CD4-positive, CD25-positive, alpha-beta regulatory T cell (primary cell): Measurements from ENCODE around the gene TMEM41B. TPM values are rescaled to one million over a fixed set of nuclear protein-coding genes. Genes with fewer than 3 reads are reported as not detected.

ENCODE experiments used
- ATAC-seq, 2 donors: fragments of 150-1000 bp; cut with Tn5 transposase; one replicate each; pipeline ENCODE4 v1.10.0; 2021; ENCODE audit warnings: low read depth in 2 of 2, moderate number of reproducible peaks in 2 of 2, moderate library complexity in 1 of 2
- DNase-seq, 3 donors: peaks; one replicate each; pipeline versions ENCODE4 v3.0.0 to v3.0.0-alpha.2; 2012 to 2022; ENCODE audit warnings: mixed read lengths in 1 of 3
- H3K27ac ChIP-seq: one replicate; pipeline ENCODE4 v1.7.0; 2013; ENCODE audit warnings: mild to moderate bottlenecking, low read length; ENCODE audit not compliant: insufficient read depth, poor library complexity, severe bottlenecking
- H3K27me3 ChIP-seq: one replicate; pipeline ENCODE4 v1.7.0; 2013; ENCODE audit warnings: low read length; ENCODE audit not compliant: control insufficient read depth, insufficient read depth
- H3K36me3 ChIP-seq: one replicate; pipeline ENCODE4 v1.7.0; 2013; ENCODE audit warnings: mild to moderate bottlenecking, low read length, moderate library complexity; ENCODE audit not compliant: control insufficient read depth, insufficient read depth
- H3K4me1 ChIP-seq: 2 replicates; pipeline ENCODE4 v1.7.0; 2013; ENCODE audit warnings: mild to moderate bottlenecking, low read length; ENCODE audit not compliant: insufficient read depth, control insufficient read depth, poor library complexity, severe bottlenecking
- H3K4me3 ChIP-seq: one replicate; pipeline ENCODE4 v1.7.0; 2013; ENCODE audit warnings: low read depth, mild to moderate bottlenecking, low read length, moderate library complexity
- H3K9me3 ChIP-seq, 2 experiments: 1 replicate in 1 of 2; 2 replicates in 1 of 2; pipeline ENCODE4 v1.7.0; 2013; ENCODE audit warnings: low read length in 2 of 2, mild to moderate bottlenecking in 1 of 2, moderate library complexity in 1 of 2; ENCODE audit not compliant: control insufficient read depth in 2 of 2
- H3K27ac Mint-ChIP-seq, 3 donors: one replicate each; pipeline ENCODE4 v1.8.0; 2020 to 2022; ENCODE audit warnings: mild to moderate bottlenecking in 3 of 3, mixed read lengths in 3 of 3, moderate library complexity in 2 of 3
- H3K27me3 Mint-ChIP-seq: one replicate; pipeline ENCODE4 v1.8.0; 2022; ENCODE audit warnings: mild to moderate bottlenecking, mixed read lengths
- H3K36me3 Mint-ChIP-seq: one replicate; pipeline ENCODE4 v1.8.0; 2020; ENCODE audit warnings: mixed read lengths
- H3K4me1 Mint-ChIP-seq, 4 donors: one replicate each; pipeline ENCODE4 v1.8.0; 2020 to 2022; ENCODE audit warnings: mixed read lengths in 4 of 4, mild to moderate bottlenecking in 1 of 4
- H3K4me3 Mint-ChIP-seq, 4 donors: one replicate each; pipeline ENCODE4 v1.8.0; 2020 to 2022; ENCODE audit warnings: mild to moderate bottlenecking in 4 of 4, mixed read lengths in 4 of 4, moderate library complexity in 3 of 4
- H3K9me3 Mint-ChIP-seq, 7 donors: one replicate each; pipeline ENCODE4 v1.8.0; 2020 to 2022; ENCODE audit warnings: mixed read lengths in 7 of 7, mild to moderate bottlenecking in 3 of 7, moderate library complexity in 2 of 7
- polyA plus RNA-seq, 4 donors: library from polyadenylated mRNA; unstranded; fragments of 300-500 nt; fragmentation: Illumina TruSeq; gene quantifications; one replicate each; pipeline ENCODE4 v1.2.3, GENCODE V29; 2021
- total RNA-seq: library from RNA; stranded (reverse); gene quantifications from one replicate; pipeline ENCODE4 v1.2.3, GENCODE V29; 2022

Gene TMEM41B
- total and polyA plus RNA-seq, 5 donors from 2014 or later, result 5.0 to 35.5 (median 12.1) TPM

GRCh38 chr11:9269492-9270013, 44.8 kb downstream of the TMEM41B start:
- Mint-ChIP-seq H3K4me3 (peak overlapping the region in 1 of 4 donors; percentile 58), H3K27me3 (peaks cover 28% of the 10 kb centered on the region), H3K4me1 (peaks cover 0 to 7% (median 3%) of the 10 kb centered on the region in 4 donors), H3K36me3 (no peaks in the 10 kb centered on the region), H3K27ac (no peak overlapping the region), H3K9me3 (no peaks in the 10 kb centered on the region)
- Histone ChIP-seq H3K27me3 (peaks cover 2% of the 10 kb centered on the region), H3K36me3 (no peaks in the 10 kb centered on the region), H3K4me1 (peaks cover 8% of the 10 kb centered on the region), H3K27ac (no peak overlapping the region), H3K4me3 (no peak overlapping the region), H3K9me3 (no peaks in the 10 kb centered on the region)
- DNase-seq, result no peak
- no peak for ATAC-seq

GRCh38 chr11:9267680-9268079, 46.7 kb downstream of the TMEM41B start:
- H3K4me3 Mint-ChIP-seq, result no peak overlapping the region
- H3K27ac ChIP-seq, result no peak overlapping the region
- peaks cover 37% of the 10 kb centered on the region for H3K27me3 Mint-ChIP-seq
- H3K4me1 Mint-ChIP-seq, result peaks cover 6 to 17% (median 12%) of the 10 kb centered on the region in 4 donors
- H3K4me1 ChIP-seq, result peaks cover 17% of the 10 kb centered on the region
- H3K27me3 ChIP-seq, result peaks cover 2% of the 10 kb centered on the region
- ATAC-seq (no peak), DNase-seq (no peak)
- H3K4me3 ChIP-seq, result no peak overlapping the region
- H3K27ac Mint-ChIP-seq, result no peak overlapping the region
- H3K36me3 Mint-ChIP-seq, result no peaks in the 10 kb centered on the region
- H3K36me3 ChIP-seq, result no peaks in the 10 kb centered on the region
- H3K9me3 Mint-ChIP-seq, result no peaks in the 10 kb centered on the region
- no peaks in the 10 kb centered on the region for H3K9me3 ChIP-seq

- H3K9me3 Mint-ChIP-seq, result no peaks in the 10 kb centered on the region
- H3K27ac ChIP-seq, result no peak overlapping the region
These were observed 47.5 kb downstream of the TMEM41B start for GRCh38 chr11:9266926-9267325.

GRCh38 chr11:9266132-9266736, 48.2 kb downstream of the TMEM41B start:
- Mint-ChIP-seq H3K27me3 (peaks cover 41% of the 10 kb centered on the region), H3K9me3 (no peaks in the 10 kb centered on the region), H3K4me3 (peak overlapping the region; percentile 82 to 96 (median 88)), H3K4me1 (peaks cover 12 to 30% (median 20%) of the 10 kb centered on the region in 4 donors), H3K27ac (peak overlapping the region; percentile 17 to 82 (median 81)), H3K36me3 (no peaks in the 10 kb centered on the region)
- DNase-seq (no peak), ATAC-seq (no peak)
- Histone ChIP-seq H3K27me3 (peaks cover 2% of the 10 kb centered on the region), H3K4me1 (peaks cover 17% of the 10 kb centered on the region), H3K4me3 (no peak overlapping the region), H3K9me3 (no peaks in the 10 kb centered on the region), H3K36me3 (no peaks in the 10 kb centered on the region), H3K27ac (no peak overlapping the region)

More at GRCh38 chr11:9266926-9267325, 47.5 kb downstream of the TMEM41B start:
- H3K27ac Mint-ChIP-seq, result peak overlapping the region in 1 of 3 donors; percentile 77
- H3K4me3 ChIP-seq, result no peak overlapping the region
- peaks cover 11 to 23% (median 15%) of the 10 kb centered on the region in 4 donors for H3K4me1 Mint-ChIP-seq
- no peaks in the 10 kb centered on the region for H3K36me3 Mint-ChIP-seq
- H3K36me3 ChIP-seq, result no peaks in the 10 kb centered on the region
- no peaks in the 10 kb centered on the region for H3K9me3 ChIP-seq
- peaks cover 2% of the 10 kb centered on the region for H3K27me3 ChIP-seq
- no peak for DNase-seq
- peaks cover 17% of the 10 kb centered on the region for H3K4me1 ChIP-seq
- ATAC-seq, result no peak
- H3K27me3 Mint-ChIP-seq, result peaks cover 42% of the 10 kb centered on the region
- H3K4me3 Mint-ChIP-seq, result peak overlapping the region in 2 of 4 donors; percentile 82 to 91

- peaks cover 24% of the 10 kb centered on the region for H3K4me1 ChIP-seq
- peak; percentile 25 to 41 for ATAC-seq
- peaks cover 17 to 38% (median 25%) of the 10 kb centered on the region in 4 donors for H3K4me1 Mint-ChIP-seq
- H3K36me3 ChIP-seq, result no peaks in the 10 kb centered on the region
- H3K9me3 ChIP-seq, result no peaks in the 10 kb centered on the region
- peak within 1 kb of the TSS; percentile 83 for H3K4me3 ChIP-seq
- peaks cover 2% of the 10 kb centered on the region for H3K27me3 ChIP-seq
- H3K4me3 Mint-ChIP-seq, result peak within 1 kb of the TSS; percentile 82 to 96 (median 90)
- H3K27me3 Mint-ChIP-seq, result peaks cover 36% of the 10 kb centered on the region
- H3K27ac ChIP-seq, result peak within 1 kb of the TSS; percentile 14
- peak within 1 kb of the TSS; percentile 87 to 97 (median 93) for H3K27ac Mint-ChIP-seq
- peak; percentile 12 to 53 (median 24) for DNase-seq
- H3K9me3 Mint-ChIP-seq, result no peaks in the 10 kb centered on the region
- no peaks in the 10 kb centered on the region for H3K36me3 Mint-ChIP-seq
These were observed 48.9 kb downstream of the TMEM41B start, which contains the start of gene DENND5A for GRCh38 chr11:9265211-9266131. TSS of gene DENND5A (minus strand) at chr11:9265350. CDS start at chr11:9265069, 281 bp downstream.

- peaks cover 2% of the 10 kb centered on the region for H3K27me3 ChIP-seq
- H3K4me3 Mint-ChIP-seq, result peak overlapping the region; percentile 82 to 93 (median 90)
- DNase-seq (peak in 1 of 3 donors; percentile 18), ATAC-seq (peak; percentile 37 to 45)
- no peaks in the 10 kb centered on the region for H3K36me3 Mint-ChIP-seq
- peaks cover 24% of the 10 kb centered on the region for H3K4me1 ChIP-seq
- H3K27me3 Mint-ChIP-seq, result peaks cover 32% of the 10 kb centered on the region
- H3K9me3 Mint-ChIP-seq, result no peaks in the 10 kb centered on the region
- peak overlapping the region; percentile 14 for H3K27ac ChIP-seq
- H3K27ac Mint-ChIP-seq, result peak overlapping the region; percentile 87 to 97 (median 93)
- no peaks in the 10 kb centered on the region for H3K36me3 ChIP-seq
- peaks cover 19 to 39% (median 29%) of the 10 kb centered on the region in 4 donors for H3K4me1 Mint-ChIP-seq
- H3K4me3 ChIP-seq, result peak overlapping the region; percentile 83
- H3K9me3 ChIP-seq, result no peaks in the 10 kb centered on the region
These were observed 49.8 kb downstream of the TMEM41B start for GRCh38 chr11:9264316-9265210.
